GM12891 (cell line): ENCODE data around the gene CADM4.

ENCODE experiments used
- PAX5 ChIP-seq: IDR thresholded peaks from 2 replicates; pipeline ENCODE4 v1.6.1; 2011; ENCODE audit warnings: low read length, moderate library complexity, mild to moderate bottlenecking; ENCODE audit not compliant: insufficient read depth, severe bottlenecking
- POLR2A ChIP-seq: IDR thresholded peaks from 2 replicates; pipeline ENCODE4 v1.6.1; 2011; ENCODE audit warnings: low read depth, low read length, control low read depth
- POLR2AphosphoS5 ChIP-seq: IDR thresholded peaks from 2 replicates; pipeline ENCODE4 v1.6.1; 2011; ENCODE audit warnings: low read depth, low read length, control low read depth
- POU2F2 ChIP-seq: IDR thresholded peaks from 2 replicates; pipeline ENCODE4 v1.6.1; 2011; ENCODE audit warnings: low read depth, mild to moderate bottlenecking, control low read depth, low read length, moderate library complexity
- SPI1 ChIP-seq: IDR thresholded peaks from 2 replicates; pipeline ENCODE4 v1.6.1; 2011; ENCODE audit warnings: low read depth, low read length, control low read depth
- TAF1 ChIP-seq: IDR thresholded peaks from 2 replicates; pipeline ENCODE4 v1.6.1; 2011; ENCODE audit warnings: low read depth, low read length, control low read depth

- TF ChIP-seq POLR2AphosphoS5 = no peak
- no peak for TF ChIP-seq POLR2A
- TF ChIP-seq TAF1 = no peak
- TF ChIP-seq PAX5 = no peak
- TF ChIP-seq SPI1 = no peak
- TF ChIP-seq POU2F2 = no peak
Measured at GRCh38 chr19:43591904-43592772, 47.5 kb downstream of the CADM4 start.
